Central memory CD8-positive, alpha-beta T cell (primary cell): ENCODE measurements around the gene CHRDL2.

ENCODE experiments used
- ATAC-seq: fragments of 150-1000 bp; cut with Tn5 transposase; replicated peaks from 2 replicates; pipeline ENCODE4 v1.10.0; 2022; ENCODE audit warnings: mild to moderate bottlenecking, moderate FRiP score, moderate number of reproducible peaks; ENCODE audit not compliant: poor library complexity, severe bottlenecking; ENCODE audit errors: extremely low read depth
- DNase-seq, 2 donors: peaks; one replicate each; pipeline ENCODE4 v3.0.0; 2021; ENCODE audit warnings: low spot score in 2 of 2
- H3K27ac Mint-ChIP-seq: one replicate; pipeline ENCODE4 v1.8.0; 2022; ENCODE audit warnings: low read depth, mild to moderate bottlenecking, moderate library complexity, mixed read lengths
- H3K27me3 Mint-ChIP-seq: one replicate; pipeline ENCODE4 v1.8.0; 2022; ENCODE audit warnings: mixed read lengths
- H3K36me3 Mint-ChIP-seq: one replicate; pipeline ENCODE4 v1.8.0; 2022; ENCODE audit warnings: mild to moderate bottlenecking, moderate library complexity, mixed read lengths; ENCODE audit not compliant: insufficient read depth
- H3K4me1 Mint-ChIP-seq: one replicate; pipeline ENCODE4 v1.8.0; 2022; ENCODE audit warnings: mixed read lengths
- H3K4me3 Mint-ChIP-seq: one replicate; pipeline ENCODE4 v1.8.0; 2022; ENCODE audit warnings: mild to moderate bottlenecking, moderate library complexity, mixed read lengths
- H3K9me3 Mint-ChIP-seq: one replicate; pipeline ENCODE4 v1.8.0; 2022; ENCODE audit warnings: mixed read lengths

The CHRDL2 gene

GRCh38 chr11:74654976-74655375 is 76.2 kb downstream of the CHRDL2 start:
- DNase-seq (no peak), ATAC-seq (no peak)
- Mint-ChIP-seq H3K27ac (no peak overlapping the region), H3K4me3 (no peak overlapping the region), H3K4me1 (no peaks in the 10 kb centered on the region), H3K27me3 (no peaks in the 10 kb centered on the region), H3K9me3 (no peaks in the 10 kb centered on the region), H3K36me3 (peaks cover 2% of the 10 kb centered on the region)

GRCh38 chr11:74650498-74650897 is 80.7 kb downstream of the CHRDL2 start:
- no peak overlapping the region for H3K27ac Mint-ChIP-seq
- DNase-seq (no peak), ATAC-seq (no peak)
- H3K4me3 Mint-ChIP-seq, result no peak overlapping the region
- no peaks in the 10 kb centered on the region for H3K9me3 Mint-ChIP-seq
- no peaks in the 10 kb centered on the region for H3K27me3 Mint-ChIP-seq
- no peaks in the 10 kb centered on the region for H3K4me1 Mint-ChIP-seq
- H3K36me3 Mint-ChIP-seq, result peaks cover 3% of the 10 kb centered on the region

GRCh38 chr11:74648894-74649293 is 82.3 kb downstream of the CHRDL2 start:
- Mint-ChIP-seq H3K9me3 (no peaks in the 10 kb centered on the region), H3K27ac (no peak overlapping the region), H3K4me3 (no peak overlapping the region), H3K36me3 (peaks cover 3% of the 10 kb centered on the region), H3K4me1 (no peaks in the 10 kb centered on the region), H3K27me3 (no peaks in the 10 kb centered on the region)
- DNase-seq (no peak), ATAC-seq (no peak)

GRCh38 chr11:74647831-74648230 is 83.4 kb downstream of the CHRDL2 start:
- Mint-ChIP-seq H3K4me1 (no peaks in the 10 kb centered on the region), H3K27ac (no peak overlapping the region), H3K27me3 (no peaks in the 10 kb centered on the region), H3K9me3 (no peaks in the 10 kb centered on the region), H3K36me3 (peaks cover 5% of the 10 kb centered on the region), H3K4me3 (no peak overlapping the region)
- DNase-seq (no peak), ATAC-seq (no peak)

GRCh38 chr11:74647404-74647803 is 83.8 kb downstream of the CHRDL2 start:
- no peaks in the 10 kb centered on the region for H3K9me3 Mint-ChIP-seq
- ATAC-seq, result no peak
- H3K4me1 Mint-ChIP-seq, result no peaks in the 10 kb centered on the region
- no peak overlapping the region for H3K4me3 Mint-ChIP-seq
- no peak overlapping the region for H3K27ac Mint-ChIP-seq
- DNase-seq, result no peak
- no peaks in the 10 kb centered on the region for H3K27me3 Mint-ChIP-seq
- peaks cover 5% of the 10 kb centered on the region for H3K36me3 Mint-ChIP-seq

GRCh38 chr11:74646954-74647353 is 84.3 kb downstream of the CHRDL2 start:
- no peaks in the 10 kb centered on the region for H3K4me1 Mint-ChIP-seq
- peaks cover 6% of the 10 kb centered on the region for H3K36me3 Mint-ChIP-seq
- H3K27me3 Mint-ChIP-seq, result no peaks in the 10 kb centered on the region
- no peaks in the 10 kb centered on the region for H3K9me3 Mint-ChIP-seq
- H3K27ac Mint-ChIP-seq, result no peak overlapping the region
- no peak overlapping the region for H3K4me3 Mint-ChIP-seq
- DNase-seq (no peak), ATAC-seq (no peak)
